Ovary (tissue), 9 donors: Measurements from ENCODE around the gene LTBR. TPM values are rescaled to one million over a fixed set of nuclear protein-coding genes. Genes with fewer than 3 reads are reported as not detected.

Experiments used
- DNase-seq, 5 donors: peaks; one replicate each; pipeline ENCODE4 v3.0.0-alpha.2; 2019 to 2020
- H3K27ac ChIP-seq, 2 donors: fragments of 200-600 bp; one replicate each; pipeline versions ENCODE4 v1.5.1 to v1.8.0; 2019 to 2022
- H3K27me3 ChIP-seq: fragments of 200-600 bp; one replicate; pipeline ENCODE4 v1.8.0; 2022
- H3K36me3 ChIP-seq: fragments of 200-600 bp; sonication (generic); one replicate; pipeline ENCODE4 v1.5.1; 2019
- H3K4me1 ChIP-seq: one replicate; pipeline ENCODE4 v1.8.1; 2013; ENCODE audit warnings: mild to moderate bottlenecking, moderate library complexity; ENCODE audit not compliant: insufficient read depth
- H3K4me3 ChIP-seq: fragments of 200-600 bp; sonication (generic); one replicate; pipeline ENCODE4 v1.5.1; 2017
- H3K9me3 ChIP-seq, 2 donors: fragments of 200-600 bp in 1 of 2; sonication (generic) in 1 of 2; one replicate each; pipeline versions ENCODE4 v1.5.1 to v1.8.1; 2013 to 2019; ENCODE audit warnings: mild to moderate bottlenecking in 1 of 2, moderate library complexity in 1 of 2
- EP300 ChIP-seq: sonication (generic); formaldehyde crosslinking; IDR thresholded peaks from one replicate; pipeline ENCODE4 v1.6.1; 2017; ENCODE audit warnings: antibody characterized with exemption
- POLR2A ChIP-seq: fragments of 450-650 bp; IDR thresholded peaks from one replicate; pipeline ENCODE4 v1.6.1; 2017; ENCODE audit warnings: antibody characterized with exemption, mild to moderate bottlenecking, moderate library complexity
- WGBS, 3 donors: extraction: QIAGEN DNeasy Blood & Tissue Kit in 1 of 3; methylation state at CpG; one replicate each; pipeline versions ENCODE4 v1.1.5 to v1.1.7; 2013 to 2017; 5-methylcytosine and 5-hydroxymethylcytosine counted together
- intact Hi-C, 4 donors: fragments of 100-400 bp; cut with DNase I; formaldehyde crosslinking; loops; one replicate each; pipeline versions ENCODE4 v1.11.0 to v1.15.1; 2022 to 2023
- polyA plus RNA-seq, 2 donors: library from polyadenylated mRNA; stranded (reverse); fragments of 200-250 nt in 1 of 2; fragments of 350-450 nt in 1 of 2; fragmentation: Illumina TruSeq in 1 of 2; extraction: RNeasy Lipid Tissue Mini Kit (QIAGEN cat#74804) in 1 of 2; gene quantifications; one replicate each; pipeline ENCODE4 v1.2.3, GENCODE V29; 2013 to 2014
- total RNA-seq, 7 donors: library from RNA; depleted of rRNA in 2 of 7; stranded (reverse); fragments of >200 nt in 2 of 7; fragmentation: NEBNext Ultra II Directional in 3 of 7; extraction: Animal tissue kit (Norgen Biotek cat#: 25700) in 3 of 7; gene quantifications; one replicate each; pipeline versions ENCODE4 v1.1.0 to v1.2.4, GENCODE V29; 2016 to 2023
- TF ChIP-seq, protein P1 (sequence below), 3 donors: fragments of 450-650 bp in 2 of 3; fragments of 200-600 bp in 1 of 3; IDR thresholded peaks; one replicate each; pipeline versions ENCODE4 v1.5.1 to v1.8.0; 2016 to 2022; ENCODE audit warnings: antibody characterized with exemption in 3 of 3, mild to moderate bottlenecking in 1 of 3
- donor health status: DM: no; HTN: no; CAD: no; lungs with moderate emphysema.
- donor health status: DM: no; HTN: no; CAD: no.
- donor health status: Bipolar disorder and iron deficiency.
- donor health status: DM: yes; HTN: yes; CAD: no.
- donor health status: DM: no; HTN: no; CAD: no.
- donor health status: DM: yes; HTN: yes; CAD: no.

Gene LTBR
- total and polyA plus RNA-seq, 9 donors = 21.9 to 131 (median 75.3) TPM

DNA sequence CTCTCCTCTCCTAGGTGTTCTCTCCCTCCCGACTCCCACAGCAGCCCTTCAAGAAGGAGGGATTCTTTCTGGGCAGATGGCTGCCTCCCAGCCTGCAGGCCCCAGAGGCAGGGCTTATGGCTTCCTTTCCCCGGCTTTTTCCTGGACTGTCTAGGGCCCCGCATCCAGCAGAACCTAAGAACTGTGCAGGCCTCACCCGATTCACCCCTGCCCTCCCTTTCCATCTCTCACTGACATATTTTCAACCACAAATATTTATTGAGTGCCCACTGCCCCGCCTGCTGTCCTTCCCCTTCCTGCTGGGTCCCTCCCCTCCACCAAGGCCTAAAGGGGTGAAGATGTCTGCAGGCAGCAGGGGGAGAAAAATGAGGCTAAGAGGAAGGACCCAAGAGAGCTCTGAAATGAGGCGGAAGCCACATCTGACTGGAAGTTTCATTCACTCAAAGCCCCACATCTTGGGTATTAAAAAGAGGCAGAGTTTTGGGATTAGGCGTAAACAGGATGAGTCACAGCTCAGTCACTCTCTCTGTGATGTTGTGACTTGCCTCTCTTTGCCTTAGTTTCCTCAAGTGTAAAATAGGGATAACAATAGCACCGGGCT is 11.5 kb upstream of the LTBR start:
- intact Hi-C loops = no loop called here
- no peaks in the 10 kb centered on the region for H3K9me3 ChIP-seq
- WGBS, 3 donors = 26 to 39% (median 31%) methylated on average over 8 of the region's 8 CpGs
- peak in 2 of 5 donors; percentile 17 to 44 for DNase-seq
- H3K36me3 ChIP-seq = no peaks in the 10 kb centered on the region
- TF ChIP-seq EP300 = no peak
- TF ChIP-seq, protein P1, sequence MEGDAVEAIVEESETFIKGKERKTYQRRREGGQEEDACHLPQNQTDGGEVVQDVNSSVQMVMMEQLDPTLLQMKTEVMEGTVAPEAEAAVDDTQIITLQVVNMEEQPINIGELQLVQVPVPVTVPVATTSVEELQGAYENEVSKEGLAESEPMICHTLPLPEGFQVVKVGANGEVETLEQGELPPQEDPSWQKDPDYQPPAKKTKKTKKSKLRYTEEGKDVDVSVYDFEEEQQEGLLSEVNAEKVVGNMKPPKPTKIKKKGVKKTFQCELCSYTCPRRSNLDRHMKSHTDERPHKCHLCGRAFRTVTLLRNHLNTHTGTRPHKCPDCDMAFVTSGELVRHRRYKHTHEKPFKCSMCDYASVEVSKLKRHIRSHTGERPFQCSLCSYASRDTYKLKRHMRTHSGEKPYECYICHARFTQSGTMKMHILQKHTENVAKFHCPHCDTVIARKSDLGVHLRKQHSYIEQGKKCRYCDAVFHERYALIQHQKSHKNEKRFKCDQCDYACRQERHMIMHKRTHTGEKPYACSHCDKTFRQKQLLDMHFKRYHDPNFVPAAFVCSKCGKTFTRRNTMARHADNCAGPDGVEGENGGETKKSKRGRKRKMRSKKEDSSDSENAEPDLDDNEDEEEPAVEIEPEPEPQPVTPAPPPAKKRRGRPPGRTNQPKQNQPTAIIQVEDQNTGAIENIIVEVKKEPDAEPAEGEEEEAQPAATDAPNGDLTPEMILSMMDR (IDR thresholded peaks at IDR 0.05) = no peak
- TF ChIP-seq POLR2A = no peak
- peak overlapping the region in 1 of 2 donors; percentile 35 for H3K27ac ChIP-seq
- H3K4me3 ChIP-seq = no peak overlapping the region
- H3K27me3 ChIP-seq = no peaks in the 10 kb centered on the region
- peaks cover 19% of the 10 kb centered on the region for H3K4me1 ChIP-seq

DNA sequence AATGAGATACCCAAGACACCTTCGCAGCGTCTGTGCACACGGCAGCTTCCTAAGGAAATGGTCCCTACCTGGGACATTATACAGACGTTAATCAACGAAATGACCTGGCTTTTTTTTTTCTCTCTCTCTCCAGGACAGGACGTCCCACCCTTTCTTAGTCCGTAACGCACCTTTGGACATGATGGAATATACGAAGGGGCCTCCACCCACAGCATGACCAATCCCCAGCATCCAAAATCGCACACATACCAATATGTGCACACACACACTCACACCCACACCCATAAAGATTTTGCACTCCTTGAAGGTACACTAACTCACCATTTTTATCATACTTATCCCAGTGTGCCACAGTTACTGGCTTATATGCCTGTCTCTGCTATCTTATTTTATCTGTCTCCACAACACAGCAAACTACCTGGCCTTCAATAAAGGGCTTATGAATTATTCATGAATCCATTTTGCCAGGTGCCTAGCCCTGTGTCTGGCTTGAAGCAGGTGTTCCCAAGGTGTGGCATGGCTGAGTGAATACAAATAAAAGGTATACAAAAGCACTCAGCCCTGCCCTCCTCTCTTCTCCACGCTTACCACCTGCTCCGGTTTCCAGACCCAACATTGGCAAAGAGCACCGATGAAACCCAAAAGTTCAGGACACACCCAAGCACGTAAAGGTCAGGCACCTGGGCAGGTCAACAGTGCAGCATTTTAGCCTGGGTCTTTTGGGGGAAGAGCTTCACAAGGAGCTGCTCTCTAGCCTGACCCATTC is 10.8 kb upstream of the LTBR start:
- WGBS, 3 donors = 84 to 87% (median 86%) methylated on average over 14 of the region's 14 CpGs
- H3K36me3 ChIP-seq = no peaks in the 10 kb centered on the region
- H3K27me3 ChIP-seq = no peaks in the 10 kb centered on the region
- intact Hi-C loops = no loop called here
- no peaks in the 10 kb centered on the region for H3K9me3 ChIP-seq
- DNase-seq = no peak
- TF ChIP-seq POLR2A (no peak), EP300 (no peak)
- TF ChIP-seq, protein P1 (IDR thresholded peaks at IDR 0.05) = no peak
- H3K4me1 ChIP-seq = peaks cover 19% of the 10 kb centered on the region
- H3K27ac ChIP-seq = no peak overlapping the region
- no peak overlapping the region for H3K4me3 ChIP-seq

- no peaks in the 10 kb centered on the region for H3K36me3 ChIP-seq
- intact Hi-C loops = no loop called here
- H3K9me3 ChIP-seq = no peaks in the 10 kb centered on the region
- DNase-seq = peak in 1 of 5 donors; percentile 21
- 93 to 95% (median 93%) methylated on average over 24 of the region's 24 CpGs for WGBS, 3 donors
- no peak for TF ChIP-seq EP300
- TF ChIP-seq POLR2A = no peak
- TF ChIP-seq, protein P1 (IDR thresholded peaks at IDR 0.05) = no peak
- no peaks in the 10 kb centered on the region for H3K27me3 ChIP-seq
- no peak overlapping the region for H3K4me3 ChIP-seq
- peak overlapping the region in 1 of 2 donors; percentile 57 for H3K27ac ChIP-seq
- peaks cover 19% of the 10 kb centered on the region for H3K4me1 ChIP-seq
These were observed 9.8 kb upstream of the LTBR start for GRCh38 chr12:6374028-6374785.

GRCh38 chr12:6374786-6375160 is 9.2 kb upstream of the LTBR start:
- TF ChIP-seq, protein P1 (IDR thresholded peaks at IDR 0.05) = no peak
- TF ChIP-seq EP300 (no peak), POLR2A (no peak)
- no peaks in the 10 kb centered on the region for H3K9me3 ChIP-seq
- peaks cover 19% of the 10 kb centered on the region for H3K4me1 ChIP-seq
- H3K27ac ChIP-seq = peak overlapping the region in 1 of 2 donors; percentile 57
- intact Hi-C loops = loop anchor here in 2 of 4 donors (5.0 kb wide), 2 partner anchors 37 to 47 kb away; no protein-coding TSS in a partner anchor
- WGBS, 3 donors = 50 to 54% (median 51%) methylated on average over 7 of the region's 7 CpGs
- H3K4me3 ChIP-seq = no peak overlapping the region
- DNase-seq = peak in 2 of 5 donors; percentile 21 to 48
- no peaks in the 10 kb centered on the region for H3K36me3 ChIP-seq
- no peaks in the 10 kb centered on the region for H3K27me3 ChIP-seq
